Measurements from ENCODE around the gene GLI1. TPM values are rescaled to one million over a fixed set of nuclear protein-coding genes. Genes with fewer than 3 reads are reported as not detected.
"Not testable (repeated sequence)": the region's sequence is repeated elsewhere in the genome, so short reads cannot be mapped to it uniquely, and the experiment has no call there.

Gene GLI1
- total RNA-seq, 1 donor from 2014 or later: 0.56 TPM

DNA sequence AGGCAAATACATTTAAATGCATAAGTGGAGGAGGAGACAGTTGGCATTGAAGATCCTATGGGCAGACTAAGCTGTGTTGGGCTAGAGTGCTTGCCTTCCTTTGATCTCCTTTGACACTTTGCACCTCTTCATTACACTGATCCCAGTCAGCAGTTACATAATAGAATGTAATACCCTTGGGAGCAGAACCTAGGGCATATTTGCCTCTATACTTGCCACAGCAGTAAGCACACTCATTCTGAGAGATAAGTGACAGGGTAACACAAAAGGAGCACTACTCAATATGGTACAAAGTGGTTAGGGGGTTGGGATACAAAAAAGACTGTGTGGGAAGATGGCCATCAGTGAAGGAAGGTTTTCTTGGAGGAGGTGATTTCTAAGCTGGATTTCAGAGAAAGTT is 37.2 kb downstream of the GLI1 start:
- DNase-seq (ENCODE audit: low read depth): no peak

DNA sequence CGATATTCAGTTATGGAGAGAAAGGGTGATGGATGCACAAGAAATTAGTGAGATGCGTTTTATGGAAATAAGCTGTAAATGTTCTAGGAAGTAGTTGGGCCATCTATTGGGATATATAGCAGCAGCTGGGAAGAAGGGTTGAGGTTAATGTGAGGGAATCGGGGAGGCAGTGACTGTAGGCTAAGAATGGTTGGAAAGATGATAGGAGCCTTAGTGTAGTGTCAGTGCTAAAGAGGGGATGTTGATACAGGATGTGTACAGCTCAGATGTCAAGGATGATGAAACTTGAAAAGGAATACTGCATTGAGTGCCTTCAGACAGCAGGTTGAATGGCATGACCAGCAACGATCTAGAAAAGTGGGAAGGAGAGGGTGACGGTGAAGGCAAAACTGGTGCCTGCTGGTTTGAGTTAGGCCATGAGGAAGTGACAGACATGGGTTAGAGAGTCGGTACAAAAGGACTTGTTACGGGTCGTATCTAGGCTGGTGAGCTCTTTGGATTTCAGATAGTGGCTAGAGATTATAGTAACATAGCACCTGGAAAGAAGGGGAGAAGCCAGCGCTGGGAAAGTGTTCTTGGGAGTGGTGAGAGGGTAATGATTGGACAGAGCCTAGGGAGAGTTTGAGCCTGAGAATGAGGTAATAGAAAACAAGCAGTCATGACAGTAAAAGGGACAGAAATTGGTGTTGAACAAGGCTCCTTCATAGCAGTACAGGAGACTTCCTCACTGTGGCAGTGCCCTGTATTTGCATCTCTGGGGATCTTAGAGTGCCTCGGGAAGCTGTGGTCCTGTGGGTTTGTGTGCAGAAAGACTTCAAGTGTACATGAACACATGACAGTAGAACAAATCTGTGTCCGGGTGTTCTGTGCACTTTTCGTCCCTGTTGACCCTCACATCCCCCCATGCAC is 37.9 kb downstream of the GLI1 start:
- no peak for DNase-seq (ENCODE audit: low read depth)

DNA sequence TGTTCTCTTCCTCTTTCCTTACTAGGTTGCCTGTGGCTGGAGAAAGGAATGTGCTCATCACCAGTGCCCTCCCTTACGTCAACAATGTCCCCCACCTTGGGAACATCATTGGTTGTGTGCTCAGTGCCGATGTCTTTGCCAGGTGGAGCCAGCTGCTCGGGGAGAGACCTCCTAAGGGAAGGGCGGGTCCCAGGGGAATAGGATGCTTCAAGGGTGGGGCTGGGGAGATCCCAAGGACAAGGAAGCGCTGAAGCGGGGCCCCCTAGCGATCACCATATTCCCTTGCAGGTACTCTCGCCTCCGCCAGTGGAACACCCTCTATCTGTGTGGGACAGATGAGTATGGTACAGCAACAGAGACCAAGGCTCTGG is 38.5 kb downstream of the GLI1 start:
- DNase-seq (ENCODE audit: low read depth): peak; percentile 24

DNA sequence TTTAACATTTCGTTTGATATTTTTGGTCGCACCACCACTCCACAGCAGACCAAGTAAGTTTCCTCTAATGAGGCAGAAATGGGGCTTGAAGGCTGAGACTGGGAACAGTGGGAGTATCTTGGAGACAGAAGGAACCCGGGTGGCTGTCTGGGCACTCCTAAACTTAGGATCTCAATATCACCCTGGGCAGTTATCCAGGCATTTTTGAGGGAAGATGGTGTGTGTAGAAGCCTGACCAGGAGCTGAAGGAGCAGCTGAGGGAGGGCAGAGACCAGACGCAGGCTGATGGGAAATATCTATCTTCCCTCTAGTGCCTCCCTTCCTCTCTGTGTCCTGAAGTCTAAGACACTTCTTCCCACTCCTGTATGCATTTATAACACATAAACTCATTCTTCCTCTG is 39.0 kb downstream of the GLI1 start:
- DNase-seq (ENCODE audit: low read depth): peak; percentile 86

- no peak for DNase-seq (ENCODE audit: low read depth)
These were observed 40.6 kb downstream of the GLI1 start for GRCh38 chr12:57500213-57500612.

DNA sequence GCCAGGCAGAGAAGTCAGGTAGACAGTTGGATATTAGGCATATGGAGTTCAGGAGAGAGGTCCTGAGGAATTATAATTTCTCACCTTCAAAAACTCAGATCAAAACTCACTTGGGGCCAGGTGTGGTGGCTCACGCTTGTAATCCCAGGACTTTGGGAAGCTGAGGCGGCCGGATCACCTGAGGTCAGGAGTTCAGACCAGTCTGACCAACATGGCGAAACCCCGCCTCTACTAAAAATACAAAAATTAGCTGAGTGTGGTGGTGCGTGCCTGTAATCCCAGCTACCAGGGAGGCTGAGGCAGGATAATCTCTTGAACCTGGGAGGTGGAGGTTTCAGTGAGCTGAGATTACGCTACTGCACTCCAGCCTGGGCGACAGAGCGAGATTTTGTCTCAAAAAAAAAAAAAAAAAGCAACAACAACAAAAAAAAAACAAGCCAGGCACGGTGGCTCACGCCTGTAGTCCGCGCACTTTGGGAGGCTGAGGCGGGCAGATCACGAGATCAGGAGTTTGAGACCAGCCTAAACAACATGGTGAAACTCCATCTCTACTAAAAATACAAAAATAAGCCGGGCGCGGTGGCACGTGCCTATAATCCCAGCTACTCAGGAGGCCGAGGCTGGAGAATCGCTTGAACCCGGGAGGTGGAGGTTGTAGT is 42.9 kb downstream of the GLI1 start:
- not testable (repeated sequence) for DNase-seq (ENCODE audit: low read depth)

DNA sequence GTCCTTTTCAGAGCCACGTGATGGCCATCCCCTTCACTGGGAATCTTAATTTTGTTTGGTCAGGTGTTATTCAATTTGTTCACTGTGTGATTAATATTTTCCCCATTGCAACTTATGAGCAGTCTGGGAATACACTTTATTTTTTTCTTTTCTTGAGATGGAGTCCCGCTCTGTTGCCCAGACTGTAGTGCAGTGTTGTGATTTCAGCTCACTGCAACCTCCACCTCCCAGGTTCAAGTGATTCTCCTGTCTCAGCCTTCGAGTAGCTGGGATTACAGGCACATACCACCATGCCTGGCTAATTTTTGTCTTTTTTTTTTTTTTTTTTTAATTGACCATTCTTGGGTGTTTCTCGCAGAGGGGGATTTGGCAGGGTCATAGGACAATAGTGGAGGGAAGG is 47.0 kb downstream of the GLI1 start:
- not testable (repeated sequence) for DNase-seq (ENCODE audit: low read depth)

- not testable (repeated sequence) for DNase-seq (ENCODE audit: low read depth)
These were observed 48.2 kb downstream of the GLI1 start for GRCh38 chr12:57507796-57508195.

GRCh38 chr12:57511161-57511560 is 51.6 kb downstream of the GLI1 start:
- no peak for DNase-seq (ENCODE audit: low read depth)

- DNase-seq (ENCODE audit: low read depth): no peak
These were observed 52.2 kb downstream of the GLI1 start for GRCh38 chr12:57511588-57512325.

DNA sequence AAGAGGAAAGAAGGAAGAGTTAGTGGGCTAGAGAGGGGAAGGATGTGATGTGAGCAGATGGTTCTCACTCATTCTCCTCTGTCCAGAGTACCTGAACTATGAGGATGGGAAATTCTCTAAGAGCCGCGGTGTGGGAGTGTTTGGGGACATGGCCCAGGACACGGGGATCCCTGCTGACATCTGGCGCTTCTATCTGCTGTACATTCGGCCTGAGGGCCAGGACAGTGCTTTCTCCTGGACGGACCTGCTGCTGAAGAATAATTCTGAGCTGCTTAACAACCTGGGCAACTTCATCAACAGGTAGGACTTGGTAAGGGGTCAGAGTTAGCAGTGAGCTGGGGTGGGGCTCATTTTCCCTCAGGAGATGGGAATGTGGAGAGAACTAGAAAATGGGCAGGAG is 53.1 kb downstream of the GLI1 start:
- no peak for DNase-seq (ENCODE audit: low read depth)

- no peak for DNase-seq (ENCODE audit: low read depth)
These were observed 53.7 kb downstream of the GLI1 start for GRCh38 chr12:57513266-57513665.

GRCh38 chr12:57513677-57514076 is 54.1 kb downstream of the GLI1 start:
- not testable (repeated sequence) for DNase-seq (ENCODE audit: low read depth)

- not testable (repeated sequence) for DNase-seq (ENCODE audit: low read depth)
These were observed 54.7 kb downstream of the GLI1 start for GRCh38 chr12:57514246-57514645.

DNA sequence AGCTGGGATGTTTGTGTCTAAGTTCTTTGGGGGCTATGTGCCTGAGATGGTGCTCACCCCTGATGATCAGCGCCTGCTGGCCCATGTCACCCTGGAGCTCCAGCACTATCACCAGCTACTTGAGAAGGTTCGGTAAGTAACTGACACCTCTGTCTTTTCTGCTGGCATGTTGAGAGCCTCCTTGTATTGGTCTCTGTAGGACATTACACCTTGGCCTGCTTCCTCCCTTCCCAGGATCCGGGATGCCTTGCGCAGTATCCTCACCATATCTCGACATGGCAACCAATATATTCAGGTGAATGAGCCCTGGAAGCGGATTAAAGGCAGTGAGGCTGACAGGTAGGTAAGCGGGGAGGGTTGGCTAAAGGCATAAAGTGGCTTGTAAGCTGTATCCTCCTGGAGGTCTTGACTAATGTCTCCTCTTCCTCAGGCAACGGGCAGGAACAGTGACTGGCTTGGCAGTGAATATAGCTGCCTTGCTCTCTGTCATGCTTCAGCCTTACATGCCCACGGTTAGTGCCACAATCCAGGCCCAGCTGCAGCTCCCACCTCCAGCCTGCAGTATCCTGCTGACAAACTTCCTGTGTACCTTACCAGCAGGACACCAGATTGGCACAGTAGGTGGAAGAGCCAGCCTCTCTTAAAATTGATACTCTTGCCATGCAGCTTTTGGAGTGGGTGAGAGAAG is 55.3 kb downstream of the GLI1 start:
- DNase-seq (ENCODE audit: low read depth): no peak

DNA sequence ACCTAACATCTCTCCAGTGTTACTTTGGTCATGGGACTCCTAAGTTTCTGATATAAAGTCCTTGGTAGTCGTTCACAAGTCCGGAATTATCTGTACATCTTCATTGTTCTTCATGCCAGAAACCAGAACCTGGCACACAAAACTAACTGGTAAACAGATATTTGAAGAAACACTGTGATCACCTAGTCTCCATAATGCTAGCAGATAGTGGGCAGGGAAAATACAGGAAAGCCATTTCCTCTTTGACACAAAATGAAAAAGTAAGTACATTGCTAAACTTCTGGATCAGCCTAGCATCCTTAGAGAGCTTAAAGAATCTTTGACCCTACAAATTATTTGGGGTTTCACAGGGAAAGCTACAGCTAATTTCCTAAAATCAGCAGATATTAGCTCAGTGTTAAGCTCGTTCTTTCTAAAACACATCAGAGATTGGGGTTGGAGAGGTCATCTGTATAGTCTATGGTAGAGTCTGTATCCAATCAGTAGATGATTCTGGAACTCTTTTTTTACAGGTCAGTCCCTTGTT is 55.9 kb downstream of the GLI1 start:
- no peak for DNase-seq (ENCODE audit: low read depth)

- DNase-seq (ENCODE audit: low read depth): no peak
These were observed 56.5 kb downstream of the GLI1 start for GRCh38 chr12:57515934-57516541.

DNA sequence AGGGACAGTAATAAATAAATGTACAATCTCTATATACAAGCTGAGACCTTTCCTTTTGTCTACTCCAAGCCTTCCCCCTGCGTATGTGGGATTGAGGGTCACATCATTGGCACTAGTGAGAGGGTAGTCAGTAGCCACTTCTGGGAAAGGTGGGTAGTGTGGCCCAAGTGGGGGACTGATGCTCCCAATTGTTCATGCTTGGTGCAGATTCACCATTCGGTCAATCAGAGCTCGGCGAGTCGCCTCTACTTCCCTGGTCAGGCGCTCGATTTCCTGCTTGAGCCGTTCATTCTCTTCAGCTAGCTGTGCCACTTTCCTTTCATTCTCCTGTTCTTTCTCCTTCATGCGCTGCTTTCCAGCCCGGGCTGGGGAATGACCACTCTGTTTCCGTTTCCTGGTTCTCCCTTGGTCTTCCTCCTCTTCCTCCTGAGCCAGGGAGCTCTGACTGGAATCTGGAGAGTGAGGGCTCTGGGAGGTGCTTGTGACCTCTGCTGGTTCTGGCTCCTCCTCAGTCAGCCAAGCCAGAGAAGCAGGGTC is 57.1 kb downstream of the GLI1 start:
- no peak for DNase-seq (ENCODE audit: low read depth)

GRCh38 chr12:57517187-57517586 is 57.6 kb downstream of the GLI1 start:
- DNase-seq (ENCODE audit: low read depth): peak; percentile 67

- not testable (repeated sequence) for DNase-seq (ENCODE audit: low read depth)
These were observed 58.1 kb downstream of the GLI1 start for GRCh38 chr12:57517718-57518117.

Measured in myocyte (in vitro differentiated cells).